Measurements from ENCODE around the gene PRDM1.
"Not testable (repeated sequence)": the region's sequence is repeated elsewhere in the genome, so short reads cannot be mapped to it uniquely, and the experiment has no call there.

Gene PRDM1

DNA sequence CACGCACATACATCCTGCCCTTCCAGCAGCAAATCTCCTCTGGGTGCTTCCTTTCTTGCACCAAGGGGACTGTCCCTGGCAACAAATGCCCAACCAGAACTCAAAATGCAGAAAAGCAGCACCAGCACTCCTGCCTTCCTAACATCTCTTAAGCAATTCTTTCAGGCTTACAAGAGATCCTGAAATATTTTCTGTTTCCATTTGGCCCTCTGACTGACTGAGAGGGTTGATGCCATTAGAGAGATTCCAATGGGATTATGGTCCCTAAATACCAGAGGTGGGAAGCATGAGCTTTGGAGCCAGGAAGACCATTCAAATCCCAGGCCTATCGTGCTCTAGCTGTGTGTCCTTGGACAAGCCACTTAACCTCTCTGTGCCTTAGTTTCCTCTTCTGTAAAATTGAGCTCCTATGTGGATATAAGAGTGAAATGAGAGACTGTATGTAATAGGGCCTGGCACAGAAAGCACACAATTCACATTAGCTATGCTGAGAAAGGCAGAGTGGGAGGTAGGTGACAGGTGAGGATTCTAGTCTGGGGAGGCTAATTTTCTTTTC lies 56.8 kb downstream of the PRDM1 start:
- TF ChIP-seq, protein P1, sequence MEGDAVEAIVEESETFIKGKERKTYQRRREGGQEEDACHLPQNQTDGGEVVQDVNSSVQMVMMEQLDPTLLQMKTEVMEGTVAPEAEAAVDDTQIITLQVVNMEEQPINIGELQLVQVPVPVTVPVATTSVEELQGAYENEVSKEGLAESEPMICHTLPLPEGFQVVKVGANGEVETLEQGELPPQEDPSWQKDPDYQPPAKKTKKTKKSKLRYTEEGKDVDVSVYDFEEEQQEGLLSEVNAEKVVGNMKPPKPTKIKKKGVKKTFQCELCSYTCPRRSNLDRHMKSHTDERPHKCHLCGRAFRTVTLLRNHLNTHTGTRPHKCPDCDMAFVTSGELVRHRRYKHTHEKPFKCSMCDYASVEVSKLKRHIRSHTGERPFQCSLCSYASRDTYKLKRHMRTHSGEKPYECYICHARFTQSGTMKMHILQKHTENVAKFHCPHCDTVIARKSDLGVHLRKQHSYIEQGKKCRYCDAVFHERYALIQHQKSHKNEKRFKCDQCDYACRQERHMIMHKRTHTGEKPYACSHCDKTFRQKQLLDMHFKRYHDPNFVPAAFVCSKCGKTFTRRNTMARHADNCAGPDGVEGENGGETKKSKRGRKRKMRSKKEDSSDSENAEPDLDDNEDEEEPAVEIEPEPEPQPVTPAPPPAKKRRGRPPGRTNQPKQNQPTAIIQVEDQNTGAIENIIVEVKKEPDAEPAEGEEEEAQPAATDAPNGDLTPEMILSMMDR (IDR thresholded peaks at IDR 0.05; ENCODE audit: insufficient read depth, low read depth, low read length, missing control alignments) = no peak
- no peak for DNase-seq (ENCODE audit: low read depth)
- H3K4me3 ChIP-seq (ENCODE audit: low read length) = no peak overlapping the region

DNA sequence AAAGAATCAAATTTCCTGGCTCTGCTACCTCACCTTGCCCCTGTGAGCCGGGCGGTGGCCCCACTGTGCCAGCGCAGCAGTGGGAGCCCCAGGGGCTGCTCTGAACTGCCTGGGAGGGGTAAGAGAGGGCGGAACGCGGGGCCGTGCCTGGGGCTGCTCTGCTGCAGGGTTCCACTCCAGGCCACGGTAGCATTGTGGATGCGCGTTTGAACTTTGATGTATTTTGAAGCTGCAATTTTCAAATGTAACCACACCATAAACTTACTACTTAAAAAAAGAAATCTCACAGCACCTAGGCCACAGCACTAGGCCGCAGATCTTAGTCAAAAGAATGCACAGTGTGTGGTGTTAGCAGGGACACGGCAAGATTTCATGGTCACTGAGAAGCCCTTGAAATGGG lies 57.5 kb downstream of the PRDM1 start:
- no peak overlapping the region for H3K4me3 ChIP-seq (ENCODE audit: low read length)
- no peak for DNase-seq (ENCODE audit: low read depth)
- TF ChIP-seq, protein P1 (IDR thresholded peaks at IDR 0.05; ENCODE audit: insufficient read depth, low read depth, low read length, missing control alignments) = no peak

DNA sequence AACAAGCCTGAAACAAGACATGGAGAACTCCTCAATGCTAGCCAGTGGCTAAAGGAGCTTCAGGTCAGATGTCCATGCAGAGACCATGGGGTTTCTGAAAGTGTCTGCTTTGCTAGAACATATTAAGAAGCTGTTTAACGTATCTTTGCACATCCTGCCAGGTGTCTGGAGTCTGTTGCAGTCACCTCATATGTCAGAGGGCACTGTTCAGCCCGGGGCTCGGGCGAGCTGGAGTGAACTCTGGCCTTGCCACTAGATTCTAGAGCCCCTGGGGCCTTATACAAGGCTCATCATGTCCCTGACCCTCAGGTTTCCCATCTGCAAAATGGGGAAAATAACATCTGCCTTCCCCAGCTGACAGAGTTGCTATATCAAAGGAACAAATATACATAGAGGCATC lies 59.0 kb downstream of the PRDM1 start:
- no peak for DNase-seq (ENCODE audit: low read depth)
- H3K4me3 ChIP-seq (ENCODE audit: low read length) = no peak overlapping the region
- TF ChIP-seq, protein P1 (IDR thresholded peaks at IDR 0.05; ENCODE audit: insufficient read depth, low read depth, low read length, missing control alignments) = no peak

DNA sequence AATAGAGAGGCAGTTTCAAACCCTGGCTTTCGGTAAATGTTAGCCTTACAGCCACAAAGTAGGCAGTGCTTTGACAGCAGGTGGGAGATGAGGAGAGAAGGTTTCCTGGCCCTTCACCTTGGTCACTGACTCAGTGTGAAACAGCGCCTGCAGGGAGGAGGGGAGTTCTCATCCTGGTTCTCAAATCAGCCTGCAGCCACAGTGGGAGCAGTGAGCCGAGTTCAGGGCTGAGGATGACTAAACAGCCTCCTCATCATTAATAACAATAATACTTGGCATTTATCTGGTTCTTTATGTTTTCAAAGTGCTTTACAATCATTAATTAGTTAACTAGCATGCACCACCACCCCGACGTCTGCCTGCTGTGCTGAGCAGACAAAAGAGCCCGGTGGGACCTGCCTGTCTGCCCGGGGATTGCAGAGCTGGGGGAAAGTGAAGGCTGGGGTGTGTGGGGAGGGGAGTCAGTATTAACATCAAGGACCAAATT lies 59.6 kb downstream of the PRDM1 start:
- TF ChIP-seq, protein P1 (IDR thresholded peaks at IDR 0.05; ENCODE audit: insufficient read depth, low read depth, low read length, missing control alignments) = no peak
- DNase-seq (ENCODE audit: low read depth) = peak; percentile 63
- H3K4me3 ChIP-seq (ENCODE audit: low read length) = no peak overlapping the region

DNA sequence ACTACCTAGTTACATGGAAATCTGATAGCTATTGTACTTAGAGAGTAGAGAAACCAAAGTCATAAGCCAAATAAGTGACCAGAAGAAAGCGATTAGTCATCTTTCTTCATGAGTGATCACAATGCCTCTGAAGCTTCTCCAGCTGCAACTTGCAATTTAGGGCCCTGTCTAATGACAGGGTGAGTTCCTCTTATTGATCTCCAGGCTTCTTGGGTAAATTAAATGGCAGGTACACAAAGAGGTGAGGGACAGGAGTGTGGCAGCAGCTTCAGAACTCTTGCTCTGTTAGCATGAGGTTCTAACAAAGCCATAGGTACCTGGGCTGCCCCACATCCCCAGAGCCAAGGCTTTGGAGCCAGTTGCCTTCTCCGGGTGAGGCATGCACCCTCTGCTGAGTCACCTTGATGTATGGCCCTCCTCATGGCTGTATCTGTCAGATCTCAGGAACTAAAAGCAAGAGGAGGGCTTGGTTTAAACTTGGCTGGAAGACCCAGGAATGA lies 60.8 kb downstream of the PRDM1 start:
- peak; percentile 32 for DNase-seq (ENCODE audit: low read depth)
- H3K4me3 ChIP-seq (ENCODE audit: low read length) = no peak overlapping the region
- TF ChIP-seq, protein P1 (IDR thresholded peaks at IDR 0.05; ENCODE audit: insufficient read depth, low read depth, low read length, missing control alignments) = no peak

DNA sequence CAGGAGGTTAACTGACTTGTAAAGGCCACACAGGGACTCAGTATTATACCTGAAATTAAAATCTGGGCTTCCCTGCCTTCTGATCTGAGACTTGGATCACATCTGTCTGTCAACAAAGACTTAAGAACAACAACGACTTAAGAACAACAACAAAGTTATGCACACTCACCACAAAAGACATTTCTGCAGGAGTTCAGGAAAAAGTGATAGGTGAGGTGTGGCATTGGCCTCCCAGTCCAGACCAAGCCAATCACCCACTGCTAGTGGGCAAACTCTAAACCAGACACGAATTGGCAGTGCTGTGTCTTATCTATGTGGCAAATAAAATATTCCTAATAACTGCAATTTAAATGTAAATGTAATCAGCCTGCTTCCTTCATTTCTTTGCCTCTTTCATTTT lies 61.3 kb downstream of the PRDM1 start:
- no peak overlapping the region for H3K4me3 ChIP-seq (ENCODE audit: low read length)
- TF ChIP-seq, protein P1 (IDR thresholded peaks at IDR 0.05; ENCODE audit: insufficient read depth, low read depth, low read length, missing control alignments) = no peak
- DNase-seq (ENCODE audit: low read depth) = no peak

DNA sequence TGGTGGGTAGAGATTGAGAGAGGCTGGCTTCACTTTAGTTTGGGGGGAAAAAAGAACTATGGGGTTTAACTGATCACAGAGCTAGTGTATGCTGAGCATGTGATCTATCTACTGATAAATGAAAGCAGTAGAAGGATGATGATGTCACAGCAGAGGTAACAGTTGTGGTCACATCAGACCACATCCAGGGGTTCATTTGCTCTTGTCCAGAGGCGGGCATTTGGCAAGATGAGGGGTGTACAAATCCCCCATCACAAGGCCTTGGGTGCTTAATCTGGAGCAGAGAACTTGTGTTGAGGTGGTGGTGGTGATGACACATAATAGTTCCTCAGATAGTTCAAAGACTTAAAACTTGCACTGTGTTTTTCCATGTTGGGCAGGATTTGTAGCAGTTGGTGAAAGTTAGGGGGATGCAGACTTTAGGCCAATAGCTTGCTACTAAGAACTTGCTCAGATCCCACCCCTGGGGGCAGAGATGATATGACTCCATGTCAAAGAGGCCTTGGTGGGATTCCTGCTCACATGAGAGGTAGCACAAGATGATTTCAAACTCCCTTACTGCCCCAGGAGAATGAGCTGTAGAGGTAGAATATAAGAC lies 63.4 kb downstream of the PRDM1 start:
- no peak for DNase-seq (ENCODE audit: low read depth)
- TF ChIP-seq, protein P1 (IDR thresholded peaks at IDR 0.05; ENCODE audit: insufficient read depth, low read depth, low read length, missing control alignments) = no peak
- H3K4me3 ChIP-seq (ENCODE audit: low read length) = no peak overlapping the region

GRCh38 chr6:106152476-106152875 lies 66.3 kb downstream of the PRDM1 start:
- H3K4me3 ChIP-seq (ENCODE audit: low read length); DNase-seq (ENCODE audit: low read depth): not testable (repeated sequence)
